ENCODE results near the gene B3GNT8.
A peak's percentile ranks its signal among the peaks of the same experiment; 100 is the strongest.
"Not testable (repeated sequence)": the region's sequence is repeated elsewhere in the genome, so short reads cannot be mapped to it uniquely, and the experiment has no call there.

Gene B3GNT8

DNA sequence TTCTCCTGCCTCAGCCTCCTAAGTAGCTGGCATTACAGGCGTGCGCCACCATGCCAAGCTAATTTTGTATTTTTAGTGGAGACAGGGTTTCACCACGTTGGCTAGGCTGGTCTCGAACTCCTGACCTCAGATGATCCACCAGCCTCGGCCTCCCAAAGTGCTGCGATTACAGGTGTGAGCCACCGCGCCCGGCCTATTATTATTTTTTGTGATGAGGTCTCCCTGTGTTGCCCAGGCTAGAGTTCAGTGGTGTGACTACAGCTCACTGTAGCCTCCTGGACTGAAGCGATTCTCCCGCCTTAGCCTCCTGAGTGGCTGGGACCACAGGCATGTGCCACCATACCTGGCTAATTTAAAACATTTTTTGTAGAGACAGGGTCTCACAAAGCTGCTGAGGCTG is 8.2 kb upstream of the B3GNT8 start:
- H2BK12ac ChIP-seq (ENCODE audit: low read length in 2 of 2); H2BK15ac ChIP-seq (ENCODE audit: low read depth, poor library complexity, severe bottlenecking); H2AK5ac ChIP-seq (ENCODE audit: low read length, severe bottlenecking); H4K91ac ChIP-seq (ENCODE audit: low read length); H3K4me2 ChIP-seq (ENCODE audit: low read length, poor library complexity, severe bottlenecking); H3K18ac ChIP-seq (ENCODE audit: low read depth in 1 of 2, low read length in 2 of 2); H3K4me3 ChIP-seq (ENCODE audit: insufficient read depth in 1 of 2, low read depth in 1 of 2, low read length in 2 of 2); H4K8ac ChIP-seq (ENCODE audit: low read length); H3K27ac ChIP-seq (ENCODE audit: low read length, poor library complexity, severe bottlenecking); H3K14ac ChIP-seq (ENCODE audit: low read length in 2 of 2); H3K27me3 ChIP-seq (ENCODE audit: control insufficient read depth in 1 of 2, insufficient read depth in 1 of 2, low read length in 2 of 2); H3K9me3 ChIP-seq (ENCODE audit: control insufficient read depth, low read length); H2BK5ac ChIP-seq (ENCODE audit: low read depth, low read length, poor library complexity, severe bottlenecking); H3K9ac ChIP-seq (ENCODE audit: low read length); H3K4me1 ChIP-seq (ENCODE audit: control insufficient read depth, insufficient read depth, low read depth, low read length); H3K4ac ChIP-seq (ENCODE audit: low read depth in 1 of 2, low read length in 2 of 2); H3K23ac ChIP-seq (ENCODE audit: low read length in 2 of 2); H2BK120ac ChIP-seq (ENCODE audit: low read depth, low read length); H2AFZ ChIP-seq (ENCODE audit: low read depth, low read length); DNase-seq: not testable (repeated sequence)
- WGBS = 95% methylated on average over 11 of the region's 11 CpGs
- Histone ChIP-seq H3K79me1 (replicated peaks; ENCODE audit: low read length, poor library complexity, severe bottlenecking) (peaks cover 33% of the 10 kb centered on the region), H3K36me3 (ENCODE audit: control insufficient read depth in 1 of 2, insufficient read depth in 2 of 2, low read depth in 1 of 2, low read length in 2 of 2) (peaks cover 44 to 47% of the 10 kb centered on the region in 2 experiments)

DNA sequence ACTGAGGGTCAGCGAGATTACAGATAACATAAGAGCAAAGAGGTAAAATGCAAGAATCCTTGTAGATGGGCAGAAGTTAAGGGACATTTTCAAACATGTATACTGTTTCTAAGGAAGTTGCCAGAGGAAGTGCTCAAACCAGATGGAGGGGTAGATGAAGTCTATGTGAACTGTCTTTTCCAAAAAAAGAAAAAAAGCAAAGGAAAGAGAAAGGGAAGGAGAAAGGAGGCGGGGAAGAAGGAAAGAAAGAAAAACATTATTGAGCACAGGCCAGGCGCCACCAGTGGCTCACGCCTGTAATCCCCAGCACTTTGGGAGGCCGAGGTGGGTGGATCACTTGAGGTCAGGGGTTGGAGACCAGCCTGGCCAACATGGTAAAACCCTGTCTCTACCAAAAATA is 7.3 kb upstream of the B3GNT8 start:
- Histone ChIP-seq H4K91ac (ENCODE audit: low read length) (no peak overlapping the region), H3K9ac (ENCODE audit: low read length) (no peak overlapping the region), H3K4me3 (ENCODE audit: insufficient read depth in 1 of 2, low read depth in 1 of 2, low read length in 2 of 2) (no peak overlapping the region), H3K79me1 (replicated peaks; ENCODE audit: low read length, poor library complexity, severe bottlenecking) (peaks cover 33% of the 10 kb centered on the region), H3K4me1 (ENCODE audit: control insufficient read depth, insufficient read depth, low read depth, low read length) (peaks cover 5% of the 10 kb centered on the region), H4K8ac (ENCODE audit: low read length) (no peak overlapping the region), H2BK15ac (ENCODE audit: low read depth, poor library complexity, severe bottlenecking) (no peak overlapping the region), H3K4me2 (ENCODE audit: low read length, poor library complexity, severe bottlenecking) (no peak overlapping the region), H2BK12ac (ENCODE audit: low read length in 2 of 2) (no peak overlapping the region), H3K14ac (ENCODE audit: low read length in 2 of 2) (no peak overlapping the region), H3K23ac (ENCODE audit: low read length in 2 of 2) (no peak overlapping the region), H3K36me3 (ENCODE audit: control insufficient read depth in 1 of 2, insufficient read depth in 2 of 2, low read depth in 1 of 2, low read length in 2 of 2) (peaks cover 44 to 51% of the 10 kb centered on the region in 2 experiments), H2AK5ac (ENCODE audit: low read length, severe bottlenecking) (no peak overlapping the region), H2AFZ (ENCODE audit: low read depth, low read length) (no peak overlapping the region), H3K18ac (ENCODE audit: low read depth in 1 of 2, low read length in 2 of 2) (no peak overlapping the region), H2BK5ac (ENCODE audit: low read depth, low read length, poor library complexity, severe bottlenecking) (no peak overlapping the region), H2BK120ac (ENCODE audit: low read depth, low read length) (no peak overlapping the region), H3K4ac (ENCODE audit: low read depth in 1 of 2, low read length in 2 of 2) (no peak overlapping the region), H3K27me3 (ENCODE audit: control insufficient read depth in 1 of 2, insufficient read depth in 1 of 2, low read length in 2 of 2) (no peaks in the 10 kb centered on the region), H3K9me3 (ENCODE audit: control insufficient read depth, low read length) (no peaks in the 10 kb centered on the region), H3K27ac (ENCODE audit: low read length, poor library complexity, severe bottlenecking) (no peak overlapping the region)
- 96% methylated on average over 5 of the region's 5 CpGs for WGBS
- DNase-seq = no peak

DNA sequence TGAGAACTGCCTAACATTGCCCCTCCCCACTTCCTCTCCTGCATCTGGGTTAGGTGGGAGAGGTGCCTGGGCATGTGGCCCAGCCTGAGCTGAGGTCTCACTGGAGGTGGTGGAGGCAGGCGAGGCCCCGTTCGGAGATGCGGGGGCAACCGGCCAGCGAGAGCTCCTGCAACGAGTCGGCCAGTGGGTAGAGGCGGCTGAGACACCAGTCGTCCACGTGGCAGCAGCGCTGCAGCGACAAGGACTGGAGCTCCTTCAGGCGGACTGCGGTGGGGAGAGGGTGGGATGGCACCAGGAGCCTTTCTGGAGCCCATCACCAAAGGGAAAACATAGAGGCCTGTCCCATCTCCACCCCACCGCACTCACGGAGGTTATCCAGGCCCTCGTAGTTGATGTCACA is 6.0 kb upstream of the B3GNT8 start:
- no peak overlapping the region for H2AK5ac ChIP-seq (ENCODE audit: low read length, severe bottlenecking)
- peaks cover 13% of the 10 kb centered on the region for H3K4me1 ChIP-seq (ENCODE audit: control insufficient read depth, insufficient read depth, low read depth, low read length)
- H3K79me1 ChIP-seq (replicated peaks; ENCODE audit: low read length, poor library complexity, severe bottlenecking) = peaks cover 26% of the 10 kb centered on the region
- no peaks in the 10 kb centered on the region for H3K27me3 ChIP-seq (ENCODE audit: control insufficient read depth in 1 of 2, insufficient read depth in 1 of 2, low read length in 2 of 2)
- no peak overlapping the region for H3K4ac ChIP-seq (ENCODE audit: low read depth in 1 of 2, low read length in 2 of 2)
- H3K36me3 ChIP-seq (ENCODE audit: control insufficient read depth in 1 of 2, insufficient read depth in 2 of 2, low read depth in 1 of 2, low read length in 2 of 2) = peaks cover 44 to 50% of the 10 kb centered on the region in 2 experiments
- H2BK15ac ChIP-seq (ENCODE audit: low read depth, poor library complexity, severe bottlenecking) = no peak overlapping the region
- no peak overlapping the region for H2BK12ac ChIP-seq (ENCODE audit: low read length in 2 of 2)
- no peak overlapping the region for H2BK5ac ChIP-seq (ENCODE audit: low read depth, low read length, poor library complexity, severe bottlenecking)
- no peak overlapping the region for H3K4me2 ChIP-seq (ENCODE audit: low read length, poor library complexity, severe bottlenecking)
- H3K4me3 ChIP-seq (ENCODE audit: insufficient read depth in 1 of 2, low read depth in 1 of 2, low read length in 2 of 2) = no peak overlapping the region
- no peak overlapping the region for H3K18ac ChIP-seq (ENCODE audit: low read depth in 1 of 2, low read length in 2 of 2)
- H3K9me3 ChIP-seq (ENCODE audit: control insufficient read depth, low read length) = no peaks in the 10 kb centered on the region
- H2BK120ac ChIP-seq (ENCODE audit: low read depth, low read length) = no peak overlapping the region
- no peak for DNase-seq
- H4K91ac ChIP-seq (ENCODE audit: low read length) = peak overlapping the region; percentile 62
- 92% methylated on average over 18 of the region's 18 CpGs for WGBS
- H3K23ac ChIP-seq (ENCODE audit: low read length in 2 of 2) = no peak overlapping the region
- peak overlapping the region; percentile 67 for H4K8ac ChIP-seq (ENCODE audit: low read length)
- no peak overlapping the region for H3K27ac ChIP-seq (ENCODE audit: low read length, poor library complexity, severe bottlenecking)
- H3K14ac ChIP-seq (ENCODE audit: low read length in 2 of 2) = no peak overlapping the region
- H2AFZ ChIP-seq (ENCODE audit: low read depth, low read length) = no peak overlapping the region
- no peak overlapping the region for H3K9ac ChIP-seq (ENCODE audit: low read length)

DNA sequence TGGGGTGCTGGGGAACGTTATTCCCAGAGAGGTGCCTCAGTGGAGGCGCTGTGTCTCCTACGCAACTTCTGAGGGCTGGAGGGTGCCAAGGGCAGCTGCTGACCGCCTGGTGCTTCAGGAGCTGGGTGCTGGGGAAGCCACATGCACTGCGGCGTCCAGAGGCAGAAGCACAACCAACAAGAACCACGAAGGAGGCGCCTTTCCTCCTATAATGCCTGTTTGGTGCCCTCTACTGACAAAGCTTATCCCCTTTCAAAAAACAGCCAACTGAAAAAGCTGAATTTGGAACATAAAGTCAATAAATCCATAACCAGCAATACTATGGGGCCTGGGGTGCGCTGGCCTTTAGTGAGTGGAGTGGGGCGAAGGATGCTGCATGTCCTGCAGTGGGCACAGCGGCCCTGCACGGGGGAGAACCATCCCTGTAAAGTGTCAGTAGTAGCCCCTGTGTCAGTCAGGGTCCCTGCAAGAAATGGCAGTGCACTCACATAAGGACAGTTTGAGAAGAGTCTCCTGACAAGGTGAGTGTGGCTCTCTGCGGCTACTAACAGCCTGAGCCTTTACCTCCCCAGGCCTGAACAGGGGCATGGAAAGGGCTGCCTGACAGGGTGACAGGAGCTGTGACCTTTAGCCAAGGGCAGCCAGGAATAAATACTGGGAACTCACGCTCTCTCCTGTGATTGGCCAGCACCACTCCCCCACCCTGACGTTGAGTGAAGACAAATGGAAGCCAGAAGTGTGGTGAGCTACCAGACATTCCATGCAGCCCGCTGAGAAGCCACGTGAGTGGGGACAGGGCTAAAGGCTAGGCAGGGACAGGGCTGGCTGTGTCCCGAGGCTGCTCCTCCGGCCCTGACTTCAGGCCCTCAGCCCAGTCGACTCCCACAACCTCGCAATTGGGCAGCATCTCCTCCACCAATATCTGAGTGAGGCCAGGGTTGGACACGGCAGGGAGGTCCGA is 4.5 kb upstream of the B3GNT8 start:
- H2BK120ac ChIP-seq (ENCODE audit: low read depth, low read length) = no peak overlapping the region
- H2BK5ac ChIP-seq (ENCODE audit: low read depth, low read length, poor library complexity, severe bottlenecking) = no peak overlapping the region
- no peak overlapping the region for H2AK5ac ChIP-seq (ENCODE audit: low read length, severe bottlenecking)
- 83% methylated on average over 23 of the region's 23 CpGs for WGBS
- no peak overlapping the region for H3K4me2 ChIP-seq (ENCODE audit: low read length, poor library complexity, severe bottlenecking)
- no peak overlapping the region for H3K14ac ChIP-seq (ENCODE audit: low read length in 2 of 2)
- H3K9me3 ChIP-seq (ENCODE audit: control insufficient read depth, low read length) = no peaks in the 10 kb centered on the region
- H3K9ac ChIP-seq (ENCODE audit: low read length) = no peak overlapping the region
- no peak overlapping the region for H2BK15ac ChIP-seq (ENCODE audit: low read depth, poor library complexity, severe bottlenecking)
- H3K79me1 ChIP-seq (replicated peaks; ENCODE audit: low read length, poor library complexity, severe bottlenecking) = peaks cover 16% of the 10 kb centered on the region
- H4K91ac ChIP-seq (ENCODE audit: low read length) = no peak overlapping the region
- H3K23ac ChIP-seq (ENCODE audit: low read length in 2 of 2) = no peak overlapping the region
- no peak overlapping the region for H2BK12ac ChIP-seq (ENCODE audit: low read length in 2 of 2)
- no peak overlapping the region for H3K18ac ChIP-seq (ENCODE audit: low read depth in 1 of 2, low read length in 2 of 2)
- H3K27me3 ChIP-seq (ENCODE audit: control insufficient read depth in 1 of 2, insufficient read depth in 1 of 2, low read length in 2 of 2) = no peaks in the 10 kb centered on the region
- H3K27ac ChIP-seq (ENCODE audit: low read length, poor library complexity, severe bottlenecking) = no peak overlapping the region
- H3K4me1 ChIP-seq (ENCODE audit: control insufficient read depth, insufficient read depth, low read depth, low read length) = peaks cover 26% of the 10 kb centered on the region
- no peak overlapping the region for H3K4ac ChIP-seq (ENCODE audit: low read depth in 1 of 2, low read length in 2 of 2)
- peak; percentile 44 for DNase-seq
- peaks cover 34 to 44% of the 10 kb centered on the region in 2 experiments for H3K36me3 ChIP-seq (ENCODE audit: control insufficient read depth in 1 of 2, insufficient read depth in 2 of 2, low read depth in 1 of 2, low read length in 2 of 2)
- no peak overlapping the region for H2AFZ ChIP-seq (ENCODE audit: low read depth, low read length)
- H4K8ac ChIP-seq (ENCODE audit: low read length) = no peak overlapping the region
- H3K4me3 ChIP-seq (ENCODE audit: insufficient read depth in 1 of 2, low read depth in 1 of 2, low read length in 2 of 2) = no peak overlapping the region

All from mesenchymal stem cell (in vitro differentiated cells and primary cell).